HG02588 (cell line): ENCODE measurements around the gene COPS9.

Source experiments
- ATAC-seq: cut with Tn5 transposase; IDR thresholded peaks from one replicate; pipeline ENCODE4 v1.9.1; 2021; ENCODE audit warnings: mild to moderate bottlenecking, moderate library complexity; ENCODE audit not compliant: unreplicated experiment

The COPS9 gene

GRCh38 chr2:240121675-240122074 is 14.4 kb downstream of the COPS9 start:
- no peak for ATAC-seq

GRCh38 chr2:240121190-240121589 is 14.9 kb downstream of the COPS9 start:
- no peak for ATAC-seq

GRCh38 chr2:240114233-240114632 is 21.9 kb downstream of the COPS9 start:
- ATAC-seq: no peak

- no peak for ATAC-seq
Measured at GRCh38 chr2:240112914-240113690, 23.0 kb downstream of the COPS9 start.

- ATAC-seq: no peak
Measured at GRCh38 chr2:240111253-240111652, 24.9 kb downstream of the COPS9 start.

GRCh38 chr2:240109386-240109785 is 26.7 kb downstream of the COPS9 start:
- ATAC-seq: no peak

GRCh38 chr2:240107477-240107796 is 28.7 kb downstream of the COPS9 start:
- ATAC-seq: no peak

GRCh38 chr2:240106765-240107476 is 29.2 kb downstream of the COPS9 start:
- no peak for ATAC-seq

- no peak for ATAC-seq
Measured at GRCh38 chr2:240105982-240106381, 30.1 kb downstream of the COPS9 start.

GRCh38 chr2:240103136-240103535 is 33.0 kb downstream of the COPS9 start:
- no peak for ATAC-seq

GRCh38 chr2:240098349-240098748 is 37.8 kb downstream of the COPS9 start:
- no peak for ATAC-seq

GRCh38 chr2:240095556-240096523 is 40.3 kb downstream of the COPS9 start:
- ATAC-seq: no peak

GRCh38 chr2:240089306-240089705 is 46.8 kb downstream of the COPS9 start:
- no peak for ATAC-seq

- no peak for ATAC-seq
Measured at GRCh38 chr2:240086563-240086962, 49.5 kb downstream of the COPS9 start.
